ENCODE data around the gene BCAT1.

BCAT1 gene, protein sequence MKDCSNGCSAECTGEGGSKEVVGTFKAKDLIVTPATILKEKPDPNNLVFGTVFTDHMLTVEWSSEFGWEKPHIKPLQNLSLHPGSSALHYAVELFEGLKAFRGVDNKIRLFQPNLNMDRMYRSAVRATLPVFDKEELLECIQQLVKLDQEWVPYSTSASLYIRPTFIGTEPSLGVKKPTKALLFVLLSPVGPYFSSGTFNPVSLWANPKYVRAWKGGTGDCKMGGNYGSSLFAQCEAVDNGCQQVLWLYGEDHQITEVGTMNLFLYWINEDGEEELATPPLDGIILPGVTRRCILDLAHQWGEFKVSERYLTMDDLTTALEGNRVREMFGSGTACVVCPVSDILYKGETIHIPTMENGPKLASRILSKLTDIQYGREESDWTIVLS

DNA sequence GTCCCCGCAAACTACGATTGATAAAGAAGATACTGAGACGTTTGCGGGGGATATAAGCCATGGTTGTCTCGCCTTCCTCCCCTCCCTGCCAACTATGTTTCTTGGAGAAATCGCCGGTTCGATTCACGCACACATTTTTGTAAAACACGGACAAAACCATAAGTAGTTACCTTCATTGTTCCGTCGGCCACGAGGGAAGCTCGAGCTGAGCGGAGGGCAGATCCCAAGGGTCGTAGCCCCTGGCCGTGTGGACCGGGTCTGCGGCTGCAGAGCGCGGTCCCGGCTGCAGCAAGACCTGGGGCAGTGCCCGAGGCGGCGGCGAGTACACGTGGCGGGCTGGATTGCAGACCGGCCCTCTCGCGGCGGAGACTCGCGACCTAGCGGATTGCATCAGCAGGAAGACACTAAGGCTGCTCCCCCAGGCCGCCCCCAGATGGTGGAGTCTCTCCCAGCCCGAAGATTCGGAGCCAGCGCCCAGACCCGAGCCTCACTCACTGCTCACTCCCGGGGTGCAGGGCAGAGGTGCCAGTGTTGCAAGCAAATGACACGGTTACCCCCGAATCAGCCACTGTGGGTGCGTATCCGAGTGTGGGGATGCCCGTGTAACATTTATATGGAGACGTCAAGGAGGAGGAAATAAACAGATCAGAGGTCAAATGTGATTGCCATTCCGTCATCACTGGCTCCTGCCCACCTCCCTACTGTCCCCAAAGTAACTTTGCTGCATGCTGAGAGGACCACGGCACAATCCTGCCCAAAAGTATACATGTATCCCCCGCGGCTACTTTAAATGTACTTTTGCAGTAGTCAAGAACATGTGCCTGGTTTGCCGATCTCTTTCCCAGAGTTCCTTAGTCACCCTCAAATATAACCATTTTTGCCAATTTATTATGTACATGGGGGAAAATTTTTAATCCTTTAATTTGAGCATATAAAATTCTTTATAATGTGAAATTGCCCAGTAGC is at the start of gene BCAT1:
TSS of gene BCAT1 (minus strand) at position 345 of the 966 bp plus-strand sequence. CDS start at position 176, 169 bp downstream.
- DNase-seq (ENCODE audit: low read depth in 2 of 2), result no peak

DNA sequence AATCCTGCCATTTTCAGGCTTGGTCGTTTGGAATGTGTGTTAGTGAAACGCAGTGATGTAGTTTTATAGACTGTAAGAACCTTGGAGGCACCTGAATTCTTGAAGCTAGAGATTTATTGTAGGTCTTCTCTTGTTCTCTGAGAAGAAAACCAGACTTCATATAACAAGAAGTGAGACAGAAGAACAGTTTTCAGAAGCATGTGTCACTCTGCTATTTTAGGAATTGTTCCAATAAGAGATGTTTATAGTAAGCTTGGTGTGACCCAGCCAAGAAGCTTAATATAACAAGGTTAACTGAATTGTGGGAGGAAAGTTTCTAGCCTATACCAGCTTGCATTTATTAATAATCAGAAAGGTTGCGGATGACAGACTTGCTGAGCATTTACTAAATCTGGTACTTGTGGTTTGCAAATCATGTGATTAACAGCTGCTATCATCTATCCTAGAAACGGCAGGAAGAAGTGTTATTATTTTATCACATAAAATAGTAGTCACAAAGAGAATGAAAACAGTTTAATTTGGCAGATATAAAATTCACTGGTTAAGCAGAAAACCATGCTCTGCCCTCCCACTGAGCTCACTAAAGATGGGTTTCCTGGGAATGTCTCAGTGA is 49.2 kb upstream of the BCAT1 start:
- no peak for DNase-seq (ENCODE audit: low read depth in 2 of 2)

DNA sequence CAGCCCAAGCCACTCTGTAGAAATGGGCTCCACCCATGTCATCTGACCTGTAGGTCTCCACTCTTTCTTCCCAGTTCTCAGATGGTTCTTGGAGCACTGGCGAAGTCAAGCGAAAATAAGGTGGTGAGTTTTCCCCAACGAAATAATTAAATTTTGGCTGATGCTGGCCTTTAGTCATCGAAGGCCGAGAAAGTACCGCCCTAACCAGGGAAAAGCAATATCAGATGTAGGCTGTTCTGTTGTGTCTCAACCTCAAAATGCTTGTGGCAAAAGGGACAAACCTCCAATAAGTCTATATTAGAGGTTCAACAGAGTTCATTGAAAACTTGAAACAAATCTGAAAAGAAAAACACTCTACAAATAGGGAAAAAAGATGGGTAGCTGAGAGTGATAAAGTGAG is 48.6 kb upstream of the BCAT1 start:
- DNase-seq (ENCODE audit: low read depth in 2 of 2), result no peak

DNA sequence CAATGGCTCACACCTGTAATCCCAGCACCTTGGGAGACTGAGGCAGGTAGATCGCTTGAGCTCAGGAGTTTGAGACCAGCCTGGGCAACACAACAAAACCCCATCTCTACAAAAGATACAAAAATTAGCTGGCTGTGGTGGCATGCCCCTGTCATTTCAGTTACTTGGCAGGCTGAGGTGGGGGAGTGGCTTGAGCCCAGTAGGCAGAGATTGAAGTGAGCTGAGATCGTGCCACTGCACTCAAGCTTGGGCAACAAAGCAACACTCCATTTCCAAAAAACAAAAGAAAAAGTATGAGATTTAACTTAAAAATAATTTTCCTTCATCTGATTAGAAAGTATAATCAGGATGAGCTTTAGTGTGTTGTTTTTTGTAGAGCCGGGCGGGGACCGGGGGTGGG is 47.9 kb upstream of the BCAT1 start:
- no peak for DNase-seq (ENCODE audit: low read depth in 2 of 2)

DNA sequence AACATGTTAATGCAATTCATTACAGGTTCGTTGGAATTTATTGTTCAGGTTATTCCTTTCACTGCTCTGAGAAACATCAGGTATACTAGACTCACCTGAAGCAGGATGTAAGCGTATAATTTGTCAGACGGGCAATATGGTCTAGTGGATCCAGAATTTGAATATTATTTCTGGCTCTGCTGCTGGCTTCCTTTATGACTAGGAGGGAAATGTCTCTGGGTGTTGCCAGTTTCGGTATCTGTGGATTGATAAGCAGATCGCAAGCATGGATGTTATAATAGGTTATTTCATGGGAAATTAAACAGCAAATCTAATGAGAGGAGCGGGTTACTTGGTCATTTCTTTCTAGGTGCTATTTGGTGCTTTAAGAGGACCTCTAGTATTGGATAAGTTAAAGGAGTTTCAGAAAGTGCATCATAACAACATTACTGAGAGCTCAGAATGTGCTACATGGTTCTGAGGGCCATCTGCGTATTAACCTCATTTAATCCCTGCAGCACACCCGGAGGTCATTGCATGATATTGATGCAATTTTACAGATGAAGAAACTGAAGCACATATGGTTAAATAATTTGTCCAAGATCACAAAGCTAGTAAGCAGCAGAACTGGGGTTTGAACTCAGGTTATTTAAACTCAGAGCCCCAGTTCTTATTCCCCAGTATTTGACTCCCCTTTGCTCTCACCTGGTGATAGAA is 47.3 kb upstream of the BCAT1 start:
- DNase-seq (ENCODE audit: low read depth in 2 of 2), result no peak

DNA sequence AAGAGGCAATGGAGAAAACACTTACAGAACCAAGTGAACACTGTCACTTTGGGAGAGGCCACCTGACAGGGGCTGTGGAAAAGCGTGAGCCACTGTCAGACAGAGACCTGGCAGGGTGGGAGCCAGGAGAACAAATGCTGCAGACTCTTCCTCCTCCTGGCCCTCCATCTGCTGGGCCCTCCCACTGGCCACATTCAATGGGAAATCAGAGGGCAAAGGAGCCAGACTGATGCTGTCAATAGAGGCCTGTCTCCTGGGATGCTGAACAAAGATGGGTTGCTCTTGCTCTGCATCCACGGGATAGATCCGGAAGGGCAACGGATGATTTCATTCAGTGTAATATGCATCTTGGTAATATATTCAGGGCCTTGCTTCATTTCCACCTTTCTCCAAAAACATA is 44.9 kb upstream of the BCAT1 start:
- DNase-seq (ENCODE audit: low read depth in 2 of 2), result no peak

DNA sequence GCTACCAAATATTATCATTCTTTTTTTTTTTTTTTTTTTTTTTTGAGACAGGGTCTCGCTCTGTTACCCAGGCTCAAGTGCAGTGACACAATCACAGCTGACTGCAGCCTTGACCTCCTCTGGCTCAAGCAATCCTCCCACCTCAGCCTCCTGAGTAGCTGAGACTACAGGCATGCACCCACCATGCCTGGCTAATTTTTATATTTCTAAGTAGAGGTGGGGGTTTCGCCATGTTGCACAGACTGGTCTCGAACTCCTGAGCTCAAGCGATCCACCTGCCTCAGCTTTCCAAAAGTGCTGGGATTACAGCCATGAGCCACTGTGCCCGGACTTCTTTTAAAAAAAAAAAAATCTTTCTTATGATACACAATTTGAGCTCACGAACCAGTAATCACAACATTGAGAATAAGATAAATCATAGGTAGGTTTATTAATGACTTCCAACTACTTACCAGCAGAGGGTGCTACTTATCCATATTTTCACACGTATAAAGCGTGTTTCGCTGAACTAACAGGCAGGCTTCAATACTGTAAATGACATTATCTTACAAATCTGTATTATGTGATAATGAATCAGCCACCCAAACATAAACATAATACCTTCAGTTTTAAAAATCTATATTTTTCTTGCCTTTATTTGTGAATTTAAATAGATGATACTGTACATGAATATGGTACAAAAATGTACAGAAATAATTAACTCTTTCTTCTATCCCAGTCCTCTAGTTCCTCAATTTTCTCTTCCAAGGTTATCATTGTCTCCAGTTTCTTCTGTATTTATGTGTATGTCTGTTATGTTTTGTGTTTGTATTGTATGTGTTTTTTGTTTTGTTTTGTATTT is 42.5 kb upstream of the BCAT1 start:
- DNase-seq (ENCODE audit: low read depth in 2 of 2), result no peak

DNA sequence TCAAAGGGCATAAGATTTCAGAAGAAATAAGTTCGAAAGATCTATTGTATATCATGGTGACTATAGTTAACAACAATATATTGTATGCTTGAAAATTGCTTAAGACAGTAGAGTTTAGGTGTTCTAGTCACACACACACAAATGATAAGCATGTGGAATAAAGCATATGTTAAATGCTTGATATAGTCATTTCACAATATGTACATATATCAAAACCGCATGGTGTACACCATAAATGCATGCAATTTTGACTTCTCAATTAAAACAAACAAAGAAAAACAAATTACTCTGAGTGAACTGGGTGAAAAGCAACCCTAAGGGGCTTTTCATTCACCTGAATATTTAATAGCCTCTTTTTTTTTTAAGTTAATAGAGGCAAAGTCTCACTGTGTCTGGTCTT is 40.3 kb upstream of the BCAT1 start:
- no peak for DNase-seq (ENCODE audit: low read depth in 2 of 2)

DNA sequence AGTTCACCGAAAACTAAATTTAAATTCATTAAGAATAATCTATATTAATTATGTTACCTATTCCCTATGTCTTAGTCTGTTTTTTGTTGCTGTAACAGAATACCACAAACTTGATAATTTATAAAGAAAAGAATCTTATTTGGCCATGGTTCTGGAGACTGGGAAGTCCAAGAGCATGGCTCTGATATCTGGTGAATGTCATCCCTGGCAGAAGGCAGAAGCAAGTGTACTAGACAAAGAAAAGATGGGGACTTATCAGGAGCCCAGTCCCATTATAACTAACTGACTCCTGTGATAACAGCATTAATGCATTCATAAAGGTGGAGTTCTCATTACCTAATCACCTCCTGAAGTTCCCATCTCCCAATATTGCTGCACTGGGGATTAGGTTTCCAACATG is 33.3 kb upstream of the BCAT1 start:
- DNase-seq (ENCODE audit: low read depth in 2 of 2), result no peak

DNA sequence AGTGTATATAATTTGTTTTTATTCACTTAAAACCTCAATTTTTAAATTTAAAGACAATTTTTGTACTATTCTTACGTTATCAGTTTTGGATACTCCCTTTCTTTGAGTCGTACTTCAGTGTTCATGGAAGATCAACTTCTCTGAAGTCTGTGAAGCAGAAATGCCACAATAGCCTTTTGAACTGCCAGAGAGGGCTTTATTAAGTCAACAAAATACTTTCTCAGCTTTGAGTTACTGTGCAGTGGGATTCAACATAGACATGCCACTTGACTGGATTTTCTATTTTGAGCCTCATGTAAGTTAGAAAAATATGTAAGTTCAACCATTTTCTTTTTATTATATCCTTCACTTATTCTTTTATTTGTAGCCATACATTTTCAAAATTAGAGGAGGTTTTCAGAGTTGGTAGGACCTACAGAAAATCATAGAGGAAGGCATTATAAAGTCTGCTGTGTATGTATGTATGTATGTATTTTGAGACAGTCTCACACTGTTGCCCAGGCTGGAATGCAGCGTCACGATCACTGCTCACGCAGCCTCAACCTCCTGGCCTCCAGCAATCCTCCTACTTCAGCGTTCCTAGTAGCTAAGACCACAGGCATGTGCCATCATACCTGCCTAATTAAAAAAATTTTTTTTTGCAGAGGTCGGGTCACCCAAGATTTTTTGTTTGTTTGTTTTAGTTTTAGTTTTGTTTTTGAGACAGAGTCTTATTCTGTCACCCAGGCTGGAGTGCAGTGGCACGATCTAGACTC is 31.3 kb upstream of the BCAT1 start:
- DNase-seq (ENCODE audit: low read depth in 2 of 2), result no peak

DNA sequence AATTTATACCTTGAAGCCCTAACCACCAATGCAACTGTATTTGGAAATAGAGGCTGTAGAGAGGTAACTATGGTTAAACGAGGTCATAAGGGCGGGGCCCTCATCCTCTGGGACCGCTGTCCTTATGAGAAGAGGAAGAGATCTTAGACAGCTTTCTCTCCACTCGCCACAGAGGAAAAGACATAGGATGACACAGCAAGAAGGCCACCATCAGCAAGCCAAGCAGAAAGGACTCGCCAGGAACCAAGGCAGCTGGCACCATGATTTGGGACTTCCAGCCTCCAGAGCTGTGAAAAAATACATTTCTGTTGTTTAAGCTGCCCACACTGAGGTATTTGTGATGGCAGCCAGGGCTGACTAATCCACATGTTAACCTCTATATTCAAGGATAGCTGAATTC is 30.4 kb upstream of the BCAT1 start:
- no peak for DNase-seq (ENCODE audit: low read depth in 2 of 2)

DNA sequence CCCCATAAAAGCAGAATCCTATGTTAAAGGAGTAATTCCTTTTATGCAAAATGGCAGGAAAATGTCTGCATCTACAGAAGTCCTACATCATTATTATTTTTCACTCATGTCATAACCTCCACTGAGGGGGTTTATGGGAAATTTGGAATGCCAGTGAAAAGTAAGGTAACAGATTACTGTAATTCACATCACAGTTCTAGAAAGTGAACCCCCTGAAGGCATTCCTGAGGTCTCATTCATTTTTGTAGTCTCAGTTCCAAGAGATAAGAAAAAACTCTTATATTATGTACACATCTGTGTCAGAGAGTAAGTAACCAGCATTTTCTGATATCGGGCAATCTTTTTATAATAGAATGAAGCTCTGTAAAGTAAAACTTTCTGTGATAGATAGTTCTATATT is 28.8 kb upstream of the BCAT1 start:
- no peak for DNase-seq (ENCODE audit: low read depth in 2 of 2)

DNA sequence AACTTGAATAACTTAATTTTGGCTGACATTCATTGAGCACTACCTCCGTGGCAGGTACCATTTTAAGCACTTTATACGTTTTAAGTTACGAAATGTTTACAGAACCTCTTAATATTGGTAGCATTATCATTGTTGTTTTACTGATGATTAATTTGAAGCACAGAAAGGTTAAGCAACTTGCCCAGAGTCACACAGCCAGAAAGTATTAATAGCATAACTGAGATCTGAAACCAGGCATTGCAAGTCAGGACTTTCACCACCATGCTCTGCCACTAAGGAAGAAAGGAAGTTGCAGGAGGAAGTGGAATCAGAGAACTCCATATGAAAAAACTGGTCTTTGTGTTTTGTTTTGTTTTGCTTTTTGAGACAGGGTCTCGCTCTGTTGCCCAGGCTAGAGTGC is 28.2 kb upstream of the BCAT1 start:
- no peak for DNase-seq (ENCODE audit: low read depth in 2 of 2)

DNA sequence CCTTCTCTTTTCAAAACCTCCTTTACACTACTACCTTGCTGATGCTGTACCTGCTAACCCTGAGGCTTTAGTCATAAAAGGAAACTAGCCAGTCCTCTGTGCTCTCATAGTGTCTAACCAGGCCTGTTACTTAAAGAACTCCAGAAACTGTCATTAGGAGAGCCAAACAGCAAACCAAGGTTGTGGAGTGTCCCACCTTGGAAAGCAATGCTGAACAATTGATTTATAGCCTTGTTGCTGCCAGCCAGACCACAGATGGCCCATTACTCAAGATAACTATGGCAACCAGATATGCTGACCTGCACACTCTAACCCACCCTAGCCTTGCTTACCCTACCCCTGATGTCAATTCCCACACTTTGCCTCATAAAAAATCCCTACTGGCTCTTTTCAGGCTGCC is 26.5 kb upstream of the BCAT1 start:
- no peak for DNase-seq (ENCODE audit: low read depth in 2 of 2)

DNA sequence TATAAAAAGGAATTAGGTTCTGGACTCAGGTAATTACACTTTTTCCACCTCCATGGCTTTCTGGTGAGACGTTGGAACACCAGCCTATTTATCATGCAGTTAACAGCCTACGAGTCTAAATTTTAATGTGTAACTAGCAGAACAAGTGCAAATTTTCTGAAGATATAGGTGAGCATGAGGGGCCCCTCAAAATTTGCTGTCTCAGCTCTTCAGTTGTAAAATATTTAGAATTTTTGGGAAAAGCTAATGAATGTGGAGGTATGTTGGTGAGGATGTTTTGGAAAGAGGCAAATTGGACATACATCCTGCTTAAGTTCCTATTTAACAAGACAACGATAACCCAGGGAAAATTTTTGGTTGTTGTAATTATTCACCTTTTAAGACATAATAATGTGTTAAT is 25.3 kb upstream of the BCAT1 start:
- no peak for DNase-seq (ENCODE audit: low read depth in 2 of 2)

DNA sequence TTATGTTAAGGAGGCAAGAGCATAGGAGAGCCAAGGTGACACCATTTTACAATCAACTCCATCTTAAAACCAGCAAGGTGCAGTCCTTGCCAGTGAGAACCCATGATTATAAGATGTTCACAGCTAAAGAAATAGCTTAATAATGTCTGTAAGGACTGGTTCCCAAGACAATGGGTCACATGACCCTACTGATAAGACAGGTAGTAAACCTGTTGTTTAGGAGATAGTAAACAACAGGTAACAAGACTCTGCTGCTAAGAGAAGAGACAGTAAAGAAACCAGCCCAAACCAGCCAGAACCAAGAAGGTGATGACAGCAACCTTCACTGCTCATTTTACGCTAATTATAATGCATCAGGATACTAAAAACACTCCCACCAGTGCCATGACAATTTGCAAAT is 23.2 kb upstream of the BCAT1 start:
- no peak for DNase-seq (ENCODE audit: low read depth in 2 of 2)

DNA sequence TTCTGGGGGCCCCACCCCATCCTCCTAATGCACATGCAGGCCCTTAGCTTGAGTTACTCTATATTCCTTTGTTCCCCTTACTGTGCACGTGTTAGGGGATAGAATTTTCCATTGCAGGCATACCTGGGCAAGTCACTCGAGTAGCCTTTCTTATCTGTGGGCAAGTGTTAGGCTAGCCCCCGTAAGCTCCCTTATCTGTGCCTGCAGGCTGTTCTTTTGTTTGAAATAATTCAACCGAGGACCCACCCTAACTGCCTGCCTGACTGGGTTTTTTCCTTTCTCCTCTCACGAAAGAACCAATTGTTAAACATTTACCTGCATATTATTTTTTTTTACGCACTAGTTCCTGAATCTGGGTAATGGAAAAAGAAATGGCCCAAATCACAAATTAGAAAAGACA is 21.3 kb upstream of the BCAT1 start:
- DNase-seq (ENCODE audit: low read depth in 2 of 2), result no peak

DNA sequence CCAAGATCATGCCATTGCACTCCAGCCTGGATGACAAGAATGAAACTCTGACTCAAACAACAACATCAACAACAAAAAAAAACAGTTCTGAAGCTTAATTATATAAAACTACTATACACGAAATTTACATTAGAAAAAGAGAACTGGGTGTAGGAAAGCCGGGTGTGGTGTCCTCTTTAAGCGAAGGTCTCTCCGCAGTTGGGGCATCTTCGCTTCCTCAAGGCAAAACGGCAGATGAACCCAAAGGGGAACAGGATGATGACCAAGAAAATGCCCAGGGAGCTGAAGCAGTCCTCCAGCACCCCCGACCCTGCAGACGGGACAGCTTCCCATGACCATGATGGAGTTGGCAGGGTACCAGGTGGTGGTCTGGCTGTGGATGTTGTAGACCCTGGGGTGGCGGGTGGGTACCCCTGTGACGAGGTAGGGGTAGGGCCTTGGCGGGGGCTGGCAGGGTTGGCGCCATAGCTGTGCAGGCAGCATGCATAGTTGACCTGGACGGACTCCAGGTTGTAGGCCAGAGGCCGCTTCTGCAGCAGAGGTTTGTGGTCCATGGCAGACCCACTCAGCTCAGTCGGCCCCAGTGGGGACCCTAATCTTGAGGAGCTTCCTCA is 18.2 kb upstream of the BCAT1 start:
- DNase-seq (ENCODE audit: low read depth in 2 of 2), result no peak

DNA sequence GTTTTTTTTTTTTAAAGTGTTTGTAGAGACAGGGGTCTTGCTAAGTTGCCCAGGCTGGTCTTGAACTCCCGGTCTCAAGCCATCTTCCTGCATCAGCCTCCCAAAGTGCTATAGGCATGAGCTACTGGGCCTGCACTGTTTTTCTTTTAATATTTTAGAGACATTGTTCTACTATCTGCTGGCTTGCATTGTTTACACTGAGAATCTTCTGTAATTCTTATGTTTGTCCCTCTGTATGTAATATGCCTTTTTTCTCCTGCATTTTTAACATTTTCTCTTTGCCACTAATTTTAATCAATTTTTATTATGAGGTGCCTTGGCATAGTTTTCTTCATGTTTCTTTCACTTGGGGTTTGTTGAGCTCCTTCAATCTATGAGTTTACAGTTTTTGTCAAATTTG is 15.4 kb upstream of the BCAT1 start:
- DNase-seq (ENCODE audit: low read depth in 2 of 2), result no peak

All from stimulated activated CD8-positive, alpha-beta memory T cell treated with anti-CD3 and anti-CD28 coated beads, Interleukin-7, amount 100 ng/mL, for 1 hour (primary cell).